ENCODE measurements around the gene GJD3. TPM values are rescaled to one million over a fixed set of nuclear protein-coding genes. Genes with fewer than 3 reads are reported as not detected.

GJD3 gene
- total RNA-seq, 1 experiment from 2014 or later = not detected

DNA sequence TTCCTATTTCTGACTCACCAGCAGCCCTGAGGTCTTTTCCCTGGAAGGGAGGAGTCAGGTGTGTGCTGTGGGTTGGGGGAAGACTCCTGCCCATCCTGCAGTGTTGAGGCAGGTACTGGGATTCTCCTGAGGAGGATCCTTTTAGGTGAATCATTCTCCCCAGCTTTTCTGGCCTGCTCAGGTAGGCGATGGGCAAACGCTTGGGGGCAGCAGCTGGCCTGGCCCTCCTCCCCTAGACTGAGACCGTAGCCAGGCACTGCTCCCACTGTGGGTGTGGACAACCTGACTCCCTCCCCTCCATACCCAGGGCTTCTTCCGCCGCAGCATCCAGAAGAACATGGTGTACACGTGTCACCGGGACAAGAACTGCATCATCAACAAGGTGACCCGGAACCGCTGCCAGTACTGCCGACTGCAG, 15.1 kb downstream of the GJD3 start:
- peaks cover 11% of the 10 kb centered on the region; the same call in 1 of the 2 replicates for H3K4me1 ChIP-seq (ENCODE audit: insufficient read depth, low read length)
- H3K56ac ChIP-seq (ENCODE audit: insufficient read length, low read depth, low read length) = no peak overlapping the region
- H2BK12ac ChIP-seq (ENCODE audit: insufficient read length, low read depth, low read length) = no peak overlapping the region
- no peak overlapping the region for H3K18ac ChIP-seq (ENCODE audit: insufficient read length, low read depth, low read length)
- no peak overlapping the region for H4K8ac ChIP-seq (replicated peaks; ENCODE audit: insufficient read length, low read depth, low read length)
- no peaks in the 10 kb centered on the region for H3K9me3 ChIP-seq (ENCODE audit: control insufficient read depth, low read depth, low read length)
- H2BK20ac ChIP-seq (ENCODE audit: low read depth, low read length, poor library complexity, severe bottlenecking) = no peak overlapping the region
- no peak overlapping the region for H2BK5ac ChIP-seq (ENCODE audit: insufficient read length, low read length)
- no peak overlapping the region; a peak in 1 of 5 replicates for H3K4me3 Mint-ChIP-seq
- H3K14ac ChIP-seq (ENCODE audit: insufficient read depth, low read length) = no peak overlapping the region
- H2BK15ac ChIP-seq (ENCODE audit: low read depth, low read length) = no peak overlapping the region
- no peaks in the 10 kb centered on the region for H3K79me2 ChIP-seq (ENCODE audit: insufficient read depth, low read length)
- H3T11ph ChIP-seq (ENCODE audit: low read length) = no peak overlapping the region
- DNase-seq = no peak
- no peak overlapping the region for H2BK120ac ChIP-seq (ENCODE audit: low read depth, low read length, poor library complexity, severe bottlenecking)
- peaks cover 66 to 71% of the 10 kb centered on the region in 2 experiments for H3K4me1 Mint-ChIP-seq
- no peaks in the 10 kb centered on the region for H3K79me1 ChIP-seq (ENCODE audit: insufficient read depth, low read depth, low read length, poor library complexity, severe bottlenecking)
- H3K4ac ChIP-seq (ENCODE audit: low read depth, low read length) = no peak overlapping the region
- no peak overlapping the region for H3K4me2 ChIP-seq (ENCODE audit: insufficient read depth, insufficient read length, low read length)
- peaks cover 74% of the 10 kb centered on the region for H3K27me3 Mint-ChIP-seq (ENCODE audit: low read depth)
- no peak overlapping the region for H4K5ac ChIP-seq (ENCODE audit: insufficient read length, low read depth, low read length)
- peaks cover under 1% of the 10 kb centered on the region; the same call in 1 of the 2 replicates for H3K27me3 ChIP-seq (ENCODE audit: insufficient read depth, low read length)
- H3K23ac ChIP-seq (ENCODE audit: insufficient read length, low read depth, low read length) = no peak overlapping the region
- H2AK5ac ChIP-seq (ENCODE audit: insufficient read length, low read length) = no peak overlapping the region
- TF ChIP-seq, protein P1, sequence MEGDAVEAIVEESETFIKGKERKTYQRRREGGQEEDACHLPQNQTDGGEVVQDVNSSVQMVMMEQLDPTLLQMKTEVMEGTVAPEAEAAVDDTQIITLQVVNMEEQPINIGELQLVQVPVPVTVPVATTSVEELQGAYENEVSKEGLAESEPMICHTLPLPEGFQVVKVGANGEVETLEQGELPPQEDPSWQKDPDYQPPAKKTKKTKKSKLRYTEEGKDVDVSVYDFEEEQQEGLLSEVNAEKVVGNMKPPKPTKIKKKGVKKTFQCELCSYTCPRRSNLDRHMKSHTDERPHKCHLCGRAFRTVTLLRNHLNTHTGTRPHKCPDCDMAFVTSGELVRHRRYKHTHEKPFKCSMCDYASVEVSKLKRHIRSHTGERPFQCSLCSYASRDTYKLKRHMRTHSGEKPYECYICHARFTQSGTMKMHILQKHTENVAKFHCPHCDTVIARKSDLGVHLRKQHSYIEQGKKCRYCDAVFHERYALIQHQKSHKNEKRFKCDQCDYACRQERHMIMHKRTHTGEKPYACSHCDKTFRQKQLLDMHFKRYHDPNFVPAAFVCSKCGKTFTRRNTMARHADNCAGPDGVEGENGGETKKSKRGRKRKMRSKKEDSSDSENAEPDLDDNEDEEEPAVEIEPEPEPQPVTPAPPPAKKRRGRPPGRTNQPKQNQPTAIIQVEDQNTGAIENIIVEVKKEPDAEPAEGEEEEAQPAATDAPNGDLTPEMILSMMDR (conservative IDR thresholded peaks at IDR 0.05) = no peak
- H3K27ac ChIP-seq (ENCODE audit: insufficient read length, low read depth, low read length) = no peak overlapping the region
- H3K9ac ChIP-seq (ENCODE audit: extremely low read depth, insufficient read length, low read length) = no peak overlapping the region
- WGBS (ENCODE audit: extremely low coverage, insufficient read length, low lambda C conversion rate) = no CpG with 5 or more reads among the region's 10 CpGs
- H3K27ac Mint-ChIP-seq = no peak overlapping the region
- H4K91ac ChIP-seq (ENCODE audit: insufficient read length, low read depth, low read length) = no peak overlapping the region
- peaks cover 20 to 29% (median 28%) of the 10 kb centered on the region in 3 experiments for H3K36me3 Mint-ChIP-seq (ENCODE audit: insufficient read depth in 1 of 3, low read depth in 3 of 3)
- no peak overlapping the region for H2AFZ ChIP-seq (ENCODE audit: low read length)
- no peaks in the 10 kb centered on the region for H3K9me3 Mint-ChIP-seq
- no peaks in the 10 kb centered on the region for H4K20me1 ChIP-seq (ENCODE audit: control insufficient read depth, insufficient read depth, insufficient read length)
- peaks cover 11% of the 10 kb centered on the region for H3K23me2 ChIP-seq (ENCODE audit: insufficient read length, low read depth, low read length, poor library complexity, severe bottlenecking)
